ENCODE data around the gene CHAD.
A peak's percentile ranks its signal among the peaks of the same experiment; 100 is the strongest.

The CHAD gene

GRCh38 chr17:50468304-50469207 is at the start of gene CHAD:
CHAD (minus strand) TSS chr17:50468880; CDS start chr17:50468813, 67 bp downstream.
- Histone ChIP-seq H3K9ac (ENCODE audit: low read depth in 1 of 2, low read length in 2 of 2) (peak within 1 kb of the TSS in 1 of 2 donors; percentile 13), H3K36me3 (ENCODE audit: control insufficient read depth in 2 of 2, insufficient read depth in 2 of 2, low read length in 2 of 2) (peaks cover 14 to 25% of the 10 kb centered on the region in 2 donors)

GRCh38 chr17:50517504-50518383 is 49.1 kb upstream of the CHAD start:
- H3K4me1 ChIP-seq (ENCODE audit: control insufficient read depth in 2 of 2, insufficient read depth in 2 of 2, low read length in 2 of 2): peaks cover 4 to 7% of the 10 kb centered on the region in 2 donors
- no peaks in the 10 kb centered on the region for H3K27me3 ChIP-seq (ENCODE audit: control insufficient read depth in 2 of 2, insufficient read depth in 2 of 2, low read length in 2 of 2)
- no peak overlapping the region for H3K4me3 ChIP-seq (ENCODE audit: low read length in 2 of 2)
- no peaks in the 10 kb centered on the region for H3K9me3 ChIP-seq (ENCODE audit: control insufficient read depth in 2 of 2, low read length in 2 of 2)
- H3K36me3 ChIP-seq (ENCODE audit: control insufficient read depth in 2 of 2, insufficient read depth in 2 of 2, low read length in 2 of 2): no peaks in the 10 kb centered on the region
- no peak overlapping the region for H3K9ac ChIP-seq (ENCODE audit: low read depth in 1 of 2, low read length in 2 of 2)
- peak overlapping the region; percentile 37 to 65 for H3K27ac ChIP-seq (ENCODE audit: low read depth in 2 of 2, low read length in 2 of 2)

More at GRCh38 chr17:50468304-50469207, at the start of gene CHAD:
- H3K9me3 ChIP-seq (ENCODE audit: control insufficient read depth in 2 of 2, low read length in 2 of 2): no peaks in the 10 kb centered on the region
- H3K4me3 ChIP-seq (ENCODE audit: low read length in 2 of 2): peak within 1 kb of the TSS in 1 of 2 donors; percentile 7
- H3K27me3 ChIP-seq (ENCODE audit: control insufficient read depth in 2 of 2, insufficient read depth in 2 of 2, low read length in 2 of 2): peaks cover 0 to 3% of the 10 kb centered on the region in 2 donors
- H3K4me1 ChIP-seq (ENCODE audit: control insufficient read depth in 2 of 2, insufficient read depth in 2 of 2, low read length in 2 of 2): peaks cover 31 to 48% of the 10 kb centered on the region in 2 donors
- peak within 1 kb of the TSS; percentile 94 to 97 for H3K27ac ChIP-seq (ENCODE audit: low read depth in 2 of 2, low read length in 2 of 2)

- Histone ChIP-seq H3K36me3 (ENCODE audit: control insufficient read depth in 2 of 2, insufficient read depth in 2 of 2, low read length in 2 of 2) (no peaks in the 10 kb centered on the region), H3K4me1 (ENCODE audit: control insufficient read depth in 2 of 2, insufficient read depth in 2 of 2, low read length in 2 of 2) (peaks cover 7 to 13% of the 10 kb centered on the region in 2 donors), H3K27ac (ENCODE audit: low read depth in 2 of 2, low read length in 2 of 2) (peak overlapping the region; percentile 37 to 57), H3K4me3 (ENCODE audit: low read length in 2 of 2) (no peak overlapping the region), H3K9me3 (ENCODE audit: control insufficient read depth in 2 of 2, low read length in 2 of 2) (no peaks in the 10 kb centered on the region), H3K9ac (ENCODE audit: low read depth in 1 of 2, low read length in 2 of 2) (no peak overlapping the region), H3K27me3 (ENCODE audit: control insufficient read depth in 2 of 2, insufficient read depth in 2 of 2, low read length in 2 of 2) (no peaks in the 10 kb centered on the region)
These were observed 48.3 kb upstream of the CHAD start for GRCh38 chr17:50517011-50517410.

- H3K4me3 ChIP-seq (ENCODE audit: low read length in 2 of 2): no peak overlapping the region
- H3K27me3 ChIP-seq (ENCODE audit: control insufficient read depth in 2 of 2, insufficient read depth in 2 of 2, low read length in 2 of 2): no peaks in the 10 kb centered on the region
- no peak overlapping the region for H3K27ac ChIP-seq (ENCODE audit: low read depth in 2 of 2, low read length in 2 of 2)
- H3K9ac ChIP-seq (ENCODE audit: low read depth in 1 of 2, low read length in 2 of 2): no peak overlapping the region
- H3K4me1 ChIP-seq (ENCODE audit: control insufficient read depth in 2 of 2, insufficient read depth in 2 of 2, low read length in 2 of 2): peaks cover 7 to 13% of the 10 kb centered on the region in 2 donors
- no peaks in the 10 kb centered on the region for H3K36me3 ChIP-seq (ENCODE audit: control insufficient read depth in 2 of 2, insufficient read depth in 2 of 2, low read length in 2 of 2)
- H3K9me3 ChIP-seq (ENCODE audit: control insufficient read depth in 2 of 2, low read length in 2 of 2): no peaks in the 10 kb centered on the region
These were observed 46.4 kb upstream of the CHAD start for GRCh38 chr17:50514936-50515702.

- Histone ChIP-seq H3K27ac (ENCODE audit: low read depth in 2 of 2, low read length in 2 of 2) (no peak overlapping the region), H3K4me1 (ENCODE audit: control insufficient read depth in 2 of 2, insufficient read depth in 2 of 2, low read length in 2 of 2) (peaks cover 7 to 13% of the 10 kb centered on the region in 2 donors), H3K27me3 (ENCODE audit: control insufficient read depth in 2 of 2, insufficient read depth in 2 of 2, low read length in 2 of 2) (no peaks in the 10 kb centered on the region), H3K9me3 (ENCODE audit: control insufficient read depth in 2 of 2, low read length in 2 of 2) (no peaks in the 10 kb centered on the region), H3K4me3 (ENCODE audit: low read length in 2 of 2) (no peak overlapping the region), H3K9ac (ENCODE audit: low read depth in 1 of 2, low read length in 2 of 2) (no peak overlapping the region), H3K36me3 (ENCODE audit: control insufficient read depth in 2 of 2, insufficient read depth in 2 of 2, low read length in 2 of 2) (no peaks in the 10 kb centered on the region)
These were observed 45.7 kb upstream of the CHAD start for GRCh38 chr17:50514388-50514787.

- Histone ChIP-seq H3K27ac (ENCODE audit: low read depth in 2 of 2, low read length in 2 of 2) (no peak overlapping the region), H3K9ac (ENCODE audit: low read depth in 1 of 2, low read length in 2 of 2) (no peak overlapping the region), H3K4me3 (ENCODE audit: low read length in 2 of 2) (no peak overlapping the region), H3K36me3 (ENCODE audit: control insufficient read depth in 2 of 2, insufficient read depth in 2 of 2, low read length in 2 of 2) (no peaks in the 10 kb centered on the region), H3K27me3 (ENCODE audit: control insufficient read depth in 2 of 2, insufficient read depth in 2 of 2, low read length in 2 of 2) (no peaks in the 10 kb centered on the region), H3K9me3 (ENCODE audit: control insufficient read depth in 2 of 2, low read length in 2 of 2) (no peaks in the 10 kb centered on the region), H3K4me1 (ENCODE audit: control insufficient read depth in 2 of 2, insufficient read depth in 2 of 2, low read length in 2 of 2) (peaks cover 13 to 19% of the 10 kb centered on the region in 2 donors)
These were observed 44.8 kb upstream of the CHAD start for GRCh38 chr17:50513495-50513894.

GRCh38 chr17:50511058-50511457 is 42.4 kb upstream of the CHAD start:
- no peaks in the 10 kb centered on the region for H3K27me3 ChIP-seq (ENCODE audit: control insufficient read depth in 2 of 2, insufficient read depth in 2 of 2, low read length in 2 of 2)
- H3K9me3 ChIP-seq (ENCODE audit: control insufficient read depth in 2 of 2, low read length in 2 of 2): no peaks in the 10 kb centered on the region
- H3K27ac ChIP-seq (ENCODE audit: low read depth in 2 of 2, low read length in 2 of 2): no peak overlapping the region
- no peaks in the 10 kb centered on the region for H3K36me3 ChIP-seq (ENCODE audit: control insufficient read depth in 2 of 2, insufficient read depth in 2 of 2, low read length in 2 of 2)
- no peak overlapping the region for H3K9ac ChIP-seq (ENCODE audit: low read depth in 1 of 2, low read length in 2 of 2)
- no peak overlapping the region for H3K4me3 ChIP-seq (ENCODE audit: low read length in 2 of 2)
- H3K4me1 ChIP-seq (ENCODE audit: control insufficient read depth in 2 of 2, insufficient read depth in 2 of 2, low read length in 2 of 2): peaks cover 11 to 14% of the 10 kb centered on the region in 2 donors

GRCh38 chr17:50508573-50509460 is 40.1 kb upstream of the CHAD start:
- H3K4me3 ChIP-seq (ENCODE audit: low read length in 2 of 2): peak overlapping the region; percentile 59 to 62
- H3K36me3 ChIP-seq (ENCODE audit: control insufficient read depth in 2 of 2, insufficient read depth in 2 of 2, low read length in 2 of 2): no peaks in the 10 kb centered on the region
- H3K9me3 ChIP-seq (ENCODE audit: control insufficient read depth in 2 of 2, low read length in 2 of 2): no peaks in the 10 kb centered on the region
- H3K27ac ChIP-seq (ENCODE audit: low read depth in 2 of 2, low read length in 2 of 2): peak overlapping the region; percentile 65
- H3K27me3 ChIP-seq (ENCODE audit: control insufficient read depth in 2 of 2, insufficient read depth in 2 of 2, low read length in 2 of 2): no peaks in the 10 kb centered on the region
- H3K4me1 ChIP-seq (ENCODE audit: control insufficient read depth in 2 of 2, insufficient read depth in 2 of 2, low read length in 2 of 2): peaks cover 23 to 29% of the 10 kb centered on the region in 2 donors
- peak overlapping the region; percentile 52 to 76 for H3K9ac ChIP-seq (ENCODE audit: low read depth in 1 of 2, low read length in 2 of 2)

Data from mucosa of rectum (tissue), 2 donors.